HepG2 (cell line): ENCODE results near the gene LDLRAD2. TPM values are rescaled to one million over a fixed set of nuclear protein-coding genes. Genes with fewer than 3 reads are reported as not detected.

Source experiments
- GPN1 ChIP-seq: sonication (generic); formaldehyde crosslinking; IDR thresholded peaks from 2 replicates; pipeline ENCODE4 v1.5.1; 2020; ENCODE audit warnings: missing genetic modification reagents, borderline replicate concordance
- IRX3 ChIP-seq: sonication (generic); formaldehyde crosslinking; IDR thresholded peaks from 2 replicates; pipeline ENCODE4 v1.8.1; 2023; ENCODE audit warnings: mild to moderate bottlenecking, low read depth, missing genetic modification reagents, borderline replicate concordance
- KMT2B ChIP-seq: IDR thresholded peaks from 2 replicates; pipeline ENCODE4 v1.6.1; 2016; ENCODE audit warnings: missing genetic modification reagents, missing compliant biosample characterization
- MEIS2 ChIP-seq: sonication (generic); formaldehyde crosslinking; IDR thresholded peaks from 2 replicates; pipeline ENCODE4 v1.9.0; 2021; ENCODE audit warnings: mild to moderate bottlenecking, missing genetic modification reagents
- NFKBIZ ChIP-seq: IDR thresholded peaks from 2 replicates; pipeline ENCODE4 v1.6.1; 2018; ENCODE audit warnings: missing genetic modification reagents, missing compliant biosample characterization
- PAWR ChIP-seq: sonication (generic); formaldehyde crosslinking; IDR thresholded peaks from 2 replicates; pipeline ENCODE4 v1.4.0; 2020; ENCODE audit warnings: missing genetic modification reagents, mild to moderate bottlenecking, borderline replicate concordance
- SETDB1 ChIP-seq: sonication (generic); formaldehyde crosslinking; IDR thresholded peaks from 2 replicates; pipeline ENCODE4 v1.5.1; 2020; ENCODE audit warnings: missing genetic modification reagents, mild to moderate bottlenecking, borderline replicate concordance
- SMARCC2 ChIP-seq: fragments of 450-650 bp; IDR thresholded peaks from 2 replicates; pipeline ENCODE4 v1.6.1; 2017; ENCODE audit warnings: antibody characterized with exemption, mild to moderate bottlenecking
- ZNF501 ChIP-seq: sonication (generic); formaldehyde crosslinking; IDR thresholded peaks from 2 replicates; pipeline ENCODE4 v1.5.1; 2020; ENCODE audit warnings: mild to moderate bottlenecking, moderate library complexity, missing genetic modification reagents
- ZNF598 ChIP-seq: sonication (generic); formaldehyde crosslinking; IDR thresholded peaks from 2 replicates; pipeline ENCODE4 v1.5.1; 2020; ENCODE audit warnings: mild to moderate bottlenecking, missing genetic modification reagents, borderline replicate concordance
- ZNF775 ChIP-seq: sonication (generic); formaldehyde crosslinking; IDR thresholded peaks from 2 replicates; pipeline ENCODE4 v1.4.0; 2020; ENCODE audit warnings: missing genetic modification reagents, mild to moderate bottlenecking, moderate library complexity, borderline replicate concordance
- polyA plus RNA-seq, 8 experiments: library from polyadenylated mRNA; depleted of rRNA in 3 of 8; stranded (reverse) in 7 of 8; unstranded in 1 of 8; fragments of >200 nt; fragmentation: Illumina TruSeq in 4 of 8; extraction: Trizol in 4 of 8; gene quantifications; 2 replicates each; pipeline versions ENCODE4 v1.2.1 to v1.2.3, GENCODE V29; 2011 to 2016; ENCODE audit warnings: low read depth in 4 of 8, missing spikeins in 1 of 8, mixed read lengths in 1 of 8; ENCODE audit not compliant: insufficient read depth in 1 of 8
- total RNA-seq, 5 experiments: library from RNA; depleted of rRNA; stranded (reverse); fragments of >200 nt; fragmentation: Illumina TruSeq; extraction: Trizol; gene quantifications; 2 replicates each; pipeline ENCODE4 v1.2.3, GENCODE V29; 2016; ENCODE audit warnings: low read depth in 1 of 5
- TF ChIP-seq, protein P1 (sequence below): sonication (generic); formaldehyde crosslinking; IDR thresholded peaks from 2 replicates; pipeline ENCODE4 v1.8.1; 2022; ENCODE audit warnings: low read depth, mild to moderate bottlenecking, missing genetic modification reagents
- TF ChIP-seq, protein P2 (sequence below): sonication (generic); formaldehyde crosslinking; IDR thresholded peaks from 2 replicates; pipeline ENCODE4 v1.5.0; 2020; ENCODE audit warnings: missing genetic modification reagents
- TF ChIP-seq, protein P3 (sequence below): sonication (generic); formaldehyde crosslinking; IDR thresholded peaks from 2 replicates; pipeline ENCODE4 v1.9.0; 2022; ENCODE audit warnings: low read depth, missing genetic modification reagents
- TF ChIP-seq, protein P4 (sequence below): fragments of 450-650 bp; IDR thresholded peaks from 2 replicates; pipeline ENCODE4 v1.6.1; 2017; ENCODE audit warnings: mild to moderate bottlenecking
- TF ChIP-seq, protein P5 (sequence below): sonication (generic); formaldehyde crosslinking; IDR thresholded peaks from 2 replicates; pipeline ENCODE4 v1.4.0; 2020; ENCODE audit warnings: missing genetic modification reagents

Gene LDLRAD2
- total and polyA plus RNA-seq, 2 of the 13 experiments (the other 11 are each of a cell fraction or from before 2014, with no cell fraction given), result not detected

DNA sequence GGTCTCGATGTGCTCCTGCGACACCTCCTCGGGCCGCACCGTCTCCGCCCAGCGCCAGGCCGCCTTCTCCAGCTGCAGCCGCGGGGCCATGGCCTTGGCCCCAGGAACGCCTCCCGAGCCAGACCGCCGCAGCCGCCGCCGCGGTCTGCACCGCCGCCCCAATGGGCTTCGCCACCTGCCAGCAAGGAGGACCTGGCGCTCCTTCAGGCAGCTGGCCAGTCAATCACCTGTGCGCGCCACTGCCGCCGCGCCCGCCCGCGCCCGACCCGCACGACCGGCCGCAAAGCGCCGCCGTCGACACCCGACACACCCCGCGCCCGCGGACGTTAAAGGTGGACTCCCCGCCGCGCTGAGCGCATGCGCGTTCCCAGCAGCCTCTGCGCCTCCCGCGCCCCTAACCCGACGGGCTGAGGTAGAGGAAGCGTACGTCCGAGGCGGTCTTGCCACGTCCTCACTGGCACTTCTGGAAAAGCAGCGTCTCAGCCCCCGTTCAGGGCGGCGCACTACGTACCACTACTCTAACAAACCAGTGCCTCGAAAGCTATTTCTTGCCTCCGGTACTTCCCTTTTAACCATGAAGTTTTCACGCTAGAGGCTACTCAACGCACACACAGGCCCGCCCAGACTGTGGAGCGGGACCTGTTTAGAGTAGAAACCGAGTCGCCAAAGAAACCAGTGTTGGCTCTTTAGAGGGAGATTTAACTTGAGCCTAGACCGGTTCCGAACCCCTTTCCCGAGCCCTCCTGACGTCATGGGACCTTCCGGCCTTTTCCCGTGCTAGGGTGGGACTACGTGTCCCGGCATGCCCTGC, 29.0 kb upstream of the LDLRAD2 start, which contains the start of gene USP48 (continued):
- 0 out of 2 replicates have a peak, but pooled peaks have one; percentile 52 for TF ChIP-seq ZNF598
- TF ChIP-seq GPN1 (CRISPR knock-in tag), result 0 out of 2 replicates have a peak, but pooled peaks have one; percentile 19
- TF ChIP-seq, protein P1, sequence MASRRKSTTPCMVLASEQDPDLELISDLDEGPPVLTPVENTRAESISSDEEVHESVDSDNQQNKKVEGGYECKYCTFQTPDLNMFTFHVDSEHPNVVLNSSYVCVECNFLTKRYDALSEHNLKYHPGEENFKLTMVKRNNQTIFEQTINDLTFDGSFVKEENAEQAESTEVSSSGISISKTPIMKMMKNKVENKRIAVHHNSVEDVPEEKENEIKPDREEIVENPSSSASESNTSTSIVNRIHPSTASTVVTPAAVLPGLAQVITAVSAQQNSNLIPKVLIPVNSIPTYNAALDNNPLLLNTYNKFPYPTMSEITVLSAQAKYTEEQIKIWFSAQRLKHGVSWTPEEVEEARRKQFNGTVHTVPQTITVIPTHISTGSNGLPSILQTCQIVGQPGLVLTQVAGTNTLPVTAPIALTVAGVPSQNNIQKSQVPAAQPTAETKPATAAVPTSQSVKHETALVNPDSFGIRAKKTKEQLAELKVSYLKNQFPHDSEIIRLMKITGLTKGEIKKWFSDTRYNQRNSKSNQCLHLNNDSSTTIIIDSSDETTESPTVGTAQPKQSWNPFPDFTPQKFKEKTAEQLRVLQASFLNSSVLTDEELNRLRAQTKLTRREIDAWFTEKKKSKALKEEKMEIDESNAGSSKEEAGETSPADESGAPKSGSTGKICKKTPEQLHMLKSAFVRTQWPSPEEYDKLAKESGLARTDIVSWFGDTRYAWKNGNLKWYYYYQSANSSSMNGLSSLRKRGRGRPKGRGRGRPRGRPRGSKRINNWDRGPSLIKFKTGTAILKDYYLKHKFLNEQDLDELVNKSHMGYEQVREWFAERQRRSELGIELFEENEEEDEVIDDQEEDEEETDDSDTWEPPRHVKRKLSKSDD (CRISPR knock-in tag), result peak; percentile 79
- TF ChIP-seq SMARCC2, result no peak
- TF ChIP-seq NFKBIZ (CRISPR knock-in tag), result peak; percentile 69; the same call in 1 of the 2 replicates
- no peak for TF ChIP-seq ZNF775 (CRISPR knock-in tag)
- TF ChIP-seq, protein P2, sequence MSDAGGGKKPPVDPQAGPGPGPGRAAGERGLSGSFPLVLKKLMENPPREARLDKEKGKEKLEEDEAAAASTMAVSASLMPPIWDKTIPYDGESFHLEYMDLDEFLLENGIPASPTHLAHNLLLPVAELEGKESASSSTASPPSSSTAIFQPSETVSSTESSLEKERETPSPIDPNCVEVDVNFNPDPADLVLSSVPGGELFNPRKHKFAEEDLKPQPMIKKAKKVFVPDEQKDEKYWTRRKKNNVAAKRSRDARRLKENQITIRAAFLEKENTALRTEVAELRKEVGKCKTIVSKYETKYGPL, result peak; percentile 31; the same call in 1 of the 2 replicates
- 0 out of 2 replicates have a peak, but pooled peaks have one; percentile 48 for TF ChIP-seq MEIS2 (CRISPR knock-in tag)
- TF ChIP-seq KMT2B (CRISPR knock-in tag), result peak; percentile 88
- TF ChIP-seq ZNF501 (CRISPR knock-in tag), result peak; percentile 60; the same call in 1 of the 2 replicates
- TF ChIP-seq, protein P3, sequence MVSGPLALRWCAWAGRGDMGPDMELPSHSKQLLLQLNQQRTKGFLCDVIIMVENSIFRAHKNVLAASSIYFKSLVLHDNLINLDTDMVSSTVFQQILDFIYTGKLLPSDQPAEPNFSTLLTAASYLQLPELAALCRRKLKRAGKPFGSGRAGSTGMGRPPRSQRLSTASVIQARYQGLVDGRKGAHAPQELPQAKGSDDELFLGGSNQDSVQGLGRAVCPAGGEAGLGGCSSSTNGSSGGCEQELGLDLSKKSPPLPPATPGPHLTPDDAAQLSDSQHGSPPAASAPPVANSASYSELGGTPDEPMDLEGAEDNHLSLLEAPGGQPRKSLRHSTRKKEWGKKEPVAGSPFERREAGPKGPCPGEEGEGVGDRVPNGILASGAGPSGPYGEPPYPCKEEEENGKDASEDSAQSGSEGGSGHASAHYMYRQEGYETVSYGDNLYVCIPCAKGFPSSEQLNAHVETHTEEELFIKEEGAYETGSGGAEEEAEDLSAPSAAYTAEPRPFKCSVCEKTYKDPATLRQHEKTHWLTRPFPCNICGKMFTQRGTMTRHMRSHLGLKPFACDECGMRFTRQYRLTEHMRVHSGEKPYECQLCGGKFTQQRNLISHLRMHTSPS, result no peak; the same call in 1 of the 2 replicates
- no peak for TF ChIP-seq SETDB1
- TF ChIP-seq, protein P4, sequence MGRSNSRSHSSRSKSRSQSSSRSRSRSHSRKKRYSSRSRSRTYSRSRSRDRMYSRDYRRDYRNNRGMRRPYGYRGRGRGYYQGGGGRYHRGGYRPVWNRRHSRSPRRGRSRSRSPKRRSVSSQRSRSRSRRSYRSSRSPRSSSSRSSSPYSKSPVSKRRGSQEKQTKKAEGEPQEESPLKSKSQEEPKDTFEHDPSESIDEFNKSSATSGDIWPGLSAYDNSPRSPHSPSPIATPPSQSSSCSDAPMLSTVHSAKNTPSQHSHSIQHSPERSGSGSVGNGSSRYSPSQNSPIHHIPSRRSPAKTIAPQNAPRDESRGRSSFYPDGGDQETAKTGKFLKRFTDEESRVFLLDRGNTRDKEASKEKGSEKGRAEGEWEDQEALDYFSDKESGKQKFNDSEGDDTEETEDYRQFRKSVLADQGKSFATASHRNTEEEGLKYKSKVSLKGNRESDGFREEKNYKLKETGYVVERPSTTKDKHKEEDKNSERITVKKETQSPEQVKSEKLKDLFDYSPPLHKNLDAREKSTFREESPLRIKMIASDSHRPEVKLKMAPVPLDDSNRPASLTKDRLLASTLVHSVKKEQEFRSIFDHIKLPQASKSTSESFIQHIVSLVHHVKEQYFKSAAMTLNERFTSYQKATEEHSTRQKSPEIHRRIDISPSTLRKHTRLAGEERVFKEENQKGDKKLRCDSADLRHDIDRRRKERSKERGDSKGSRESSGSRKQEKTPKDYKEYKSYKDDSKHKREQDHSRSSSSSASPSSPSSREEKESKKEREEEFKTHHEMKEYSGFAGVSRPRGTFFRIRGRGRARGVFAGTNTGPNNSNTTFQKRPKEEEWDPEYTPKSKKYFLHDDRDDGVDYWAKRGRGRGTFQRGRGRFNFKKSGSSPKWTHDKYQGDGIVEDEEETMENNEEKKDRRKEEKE, result no peak
- 0 out of 2 replicates have a peak, but pooled peaks have one; percentile 2 for TF ChIP-seq PAWR (CRISPR knock-in tag)
- TF ChIP-seq, protein P5, sequence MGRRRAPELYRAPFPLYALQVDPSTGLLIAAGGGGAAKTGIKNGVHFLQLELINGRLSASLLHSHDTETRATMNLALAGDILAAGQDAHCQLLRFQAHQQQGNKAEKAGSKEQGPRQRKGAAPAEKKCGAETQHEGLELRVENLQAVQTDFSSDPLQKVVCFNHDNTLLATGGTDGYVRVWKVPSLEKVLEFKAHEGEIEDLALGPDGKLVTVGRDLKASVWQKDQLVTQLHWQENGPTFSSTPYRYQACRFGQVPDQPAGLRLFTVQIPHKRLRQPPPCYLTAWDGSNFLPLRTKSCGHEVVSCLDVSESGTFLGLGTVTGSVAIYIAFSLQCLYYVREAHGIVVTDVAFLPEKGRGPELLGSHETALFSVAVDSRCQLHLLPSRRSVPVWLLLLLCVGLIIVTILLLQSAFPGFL, result no peak
- TF ChIP-seq IRX3 (CRISPR knock-in tag), result peak; percentile 38; the same call in 1 of the 2 replicates
